ACC112 (cell line): ENCODE data around the gene EFHC2.

Experiments used
- H2AFZ ChIP-seq: fragments of 200-600 bp; sonication (generic); one replicate; pipeline ENCODE4 v1.6.0; 2017; ENCODE audit warnings: antibody characterized with exemption, low read length; ENCODE audit not compliant: unreplicated experiment
- H3K27ac ChIP-seq: fragments of 200-600 bp; sonication (generic); 2 replicates; pipeline ENCODE4 v1.5.1; 2014; ENCODE audit warnings: low read depth, mild to moderate bottlenecking, antibody characterized with exemption, low read length, moderate library complexity
- H3K27me3 ChIP-seq: fragments of 200-600 bp; sonication (generic); 2 replicates; pipeline ENCODE4 v1.6.1; 2014; ENCODE audit warnings: mild to moderate bottlenecking, antibody characterized with exemption, low read length, moderate library complexity, mixed read lengths; ENCODE audit not compliant: insufficient read depth
- H3K36me3 ChIP-seq: fragments of 200-600 bp; sonication (generic); 2 replicates; pipeline ENCODE4 v1.6.1; 2016; ENCODE audit warnings: mild to moderate bottlenecking, antibody characterized with exemption, low read length, moderate library complexity, mixed read lengths; ENCODE audit not compliant: insufficient read depth
- H3K4me1 ChIP-seq: fragments of 200-600 bp; sonication (generic); one replicate; pipeline ENCODE4 v1.6.1; 2016; ENCODE audit warnings: low read length, mixed read lengths; ENCODE audit not compliant: insufficient read depth, unreplicated experiment, control insufficient read depth
- H3K4me3 ChIP-seq: fragments of 200-600 bp; sonication (generic); 2 replicates; pipeline ENCODE4 v1.5.1; 2014; ENCODE audit warnings: mild to moderate bottlenecking, low read depth, low read length
- H3K79me2 ChIP-seq: fragments of 200-600 bp; sonication (generic); one replicate; pipeline ENCODE4 v1.6.0; 2016; ENCODE audit warnings: low read length; ENCODE audit not compliant: control insufficient read depth, unreplicated experiment, insufficient read depth

EFHC2 gene, protein sequence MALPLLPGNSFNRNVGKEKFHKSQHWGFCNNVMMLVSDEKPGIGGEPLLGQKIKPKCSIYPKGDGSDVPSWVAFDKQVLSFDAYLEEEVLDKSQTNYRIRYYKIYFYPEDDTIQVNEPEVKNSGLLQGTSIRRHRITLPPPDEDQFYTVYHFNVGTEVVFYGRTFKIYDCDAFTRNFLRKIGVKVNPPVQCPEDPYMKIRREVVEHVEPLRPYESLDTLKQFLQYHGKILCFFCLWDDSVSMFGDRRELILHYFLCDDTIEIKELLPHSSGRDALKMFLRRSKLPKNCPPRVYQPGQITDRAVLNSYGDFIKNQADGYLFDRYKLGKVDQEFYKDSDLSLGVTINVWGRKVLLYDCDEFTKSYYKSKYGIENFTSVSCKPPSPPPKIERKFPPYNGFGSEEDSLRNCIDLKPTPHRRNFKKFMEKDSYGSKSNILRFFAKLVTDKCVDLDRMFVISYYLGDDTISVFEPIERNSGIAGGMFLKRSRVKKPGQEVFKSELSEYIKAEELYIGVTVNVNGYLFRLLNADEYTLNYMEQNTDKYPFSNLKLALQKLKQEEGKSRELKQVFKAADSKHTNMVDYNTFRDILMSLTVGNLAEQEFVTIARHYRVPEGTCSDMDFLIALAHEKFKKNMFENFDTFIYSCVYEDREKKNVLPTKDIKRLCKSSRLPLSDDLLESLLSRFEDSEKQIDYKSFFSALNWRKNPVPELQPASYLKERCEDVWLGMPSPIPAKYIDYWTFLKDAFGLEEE

DNA sequence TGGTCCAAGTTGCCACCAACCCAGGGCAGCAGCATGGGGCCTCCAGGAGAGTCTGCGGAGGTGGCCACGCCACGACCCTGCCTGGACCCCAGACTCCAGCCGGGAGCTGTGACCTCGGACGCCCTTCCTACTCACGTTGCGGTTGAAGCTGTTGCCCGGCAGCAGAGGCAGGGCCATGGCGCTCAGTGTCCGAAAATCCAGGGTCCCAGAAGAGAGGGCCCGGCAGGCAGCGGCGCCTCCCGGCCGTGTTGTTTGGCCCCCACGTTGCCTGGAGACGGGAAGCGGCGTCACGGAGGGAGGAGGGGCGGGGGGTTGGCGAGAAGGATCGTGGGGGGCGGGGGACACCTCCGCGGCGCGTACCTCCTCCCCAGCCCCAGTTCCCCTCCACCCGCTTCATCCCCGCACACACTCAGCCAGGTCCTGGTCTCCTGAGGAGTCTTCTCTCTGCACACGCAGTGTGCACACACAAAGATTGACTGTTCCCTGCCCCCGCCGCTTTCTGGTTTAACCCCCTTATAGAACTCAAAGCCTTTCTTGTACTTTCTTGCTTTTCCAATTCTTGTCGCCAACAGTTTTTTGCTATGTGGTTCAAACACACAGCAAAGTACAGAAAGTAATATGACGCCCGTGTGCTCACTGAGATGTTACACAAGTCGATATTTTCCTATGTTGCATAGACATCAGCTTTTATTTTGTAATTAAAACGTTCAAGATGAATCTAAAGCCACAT lies at the start of gene EFHC2:
EFHC2 (minus strand) TSS at position 261 of the 730 bp plus-strand sequence; CDS start at position 177, 84 bp downstream.
- H3K27me3 ChIP-seq = no peaks in the 10 kb centered on the region
- H3K36me3 ChIP-seq = no peaks in the 10 kb centered on the region
- peak within 1 kb of the TSS; percentile 79 for H3K4me3 ChIP-seq
- no peaks in the 10 kb centered on the region for H3K79me2 ChIP-seq
- peak within 1 kb of the TSS; percentile 34; the same call in 1 of the 2 replicates for H3K27ac ChIP-seq
- H3K4me1 ChIP-seq = no peaks in the 10 kb centered on the region
- peak within 1 kb of the TSS; percentile 68 for H2AFZ ChIP-seq

DNA sequence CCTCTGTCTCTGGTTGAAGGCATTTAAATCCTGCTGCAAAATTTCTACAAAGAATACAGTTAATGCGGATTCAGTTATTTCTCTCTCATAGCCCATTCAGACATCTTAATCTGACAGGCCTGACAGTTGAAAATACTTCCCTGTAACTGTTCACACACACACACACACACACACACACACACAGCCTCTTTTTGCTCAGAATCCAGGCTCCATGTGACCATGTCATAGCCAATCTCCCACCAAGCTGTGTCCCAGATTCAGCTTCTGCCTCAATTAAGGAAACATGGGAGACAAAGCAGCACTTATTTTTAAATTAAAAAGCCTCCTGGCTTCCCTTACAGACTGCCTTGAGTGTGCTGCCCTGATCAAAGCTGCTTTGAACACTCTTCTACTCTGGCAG lies 49.3 kb upstream of the EFHC2 start:
- no peaks in the 10 kb centered on the region for H3K79me2 ChIP-seq
- H3K27me3 ChIP-seq = no peaks in the 10 kb centered on the region
- H3K4me1 ChIP-seq = no peaks in the 10 kb centered on the region
- no peak overlapping the region for H3K4me3 ChIP-seq
- H2AFZ ChIP-seq = no peak overlapping the region
- H3K27ac ChIP-seq = no peak overlapping the region
- H3K36me3 ChIP-seq = no peaks in the 10 kb centered on the region

DNA sequence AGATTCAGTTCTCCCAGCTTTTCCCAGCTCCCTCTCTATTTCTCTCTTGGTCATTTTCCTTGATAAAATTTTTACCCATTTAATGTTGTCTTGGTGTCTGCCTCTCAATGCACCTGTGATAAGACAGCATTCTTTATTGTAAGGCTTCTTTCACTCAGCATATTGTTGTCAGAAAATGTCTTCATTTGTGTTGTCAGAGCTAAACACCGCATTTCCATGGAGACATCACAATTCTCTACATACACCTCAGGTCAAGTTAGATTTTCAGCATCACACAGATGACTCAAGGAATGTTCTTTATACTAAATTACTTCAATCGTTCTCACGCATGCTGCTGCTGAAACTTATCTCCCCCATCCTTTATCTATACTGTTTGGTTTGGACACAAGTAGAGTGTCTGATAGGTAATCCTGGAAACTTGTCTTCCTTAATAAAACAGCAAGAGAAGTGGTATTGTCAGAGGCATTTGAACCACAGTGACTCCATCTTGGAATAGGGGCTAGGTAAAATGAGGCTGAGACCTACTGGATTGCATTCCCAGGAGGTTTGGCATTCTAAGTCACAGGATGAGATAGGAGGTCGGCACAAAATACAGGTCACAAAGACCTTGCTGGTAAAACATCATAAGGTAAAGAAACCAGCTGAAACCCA lies 41.3 kb upstream of the EFHC2 start:
- H3K4me3 ChIP-seq = no peak overlapping the region
- H3K36me3 ChIP-seq = no peaks in the 10 kb centered on the region
- no peaks in the 10 kb centered on the region for H3K27me3 ChIP-seq
- no peaks in the 10 kb centered on the region for H3K4me1 ChIP-seq
- no peaks in the 10 kb centered on the region for H3K79me2 ChIP-seq
- H2AFZ ChIP-seq = no peak overlapping the region
- H3K27ac ChIP-seq = no peak overlapping the region

DNA sequence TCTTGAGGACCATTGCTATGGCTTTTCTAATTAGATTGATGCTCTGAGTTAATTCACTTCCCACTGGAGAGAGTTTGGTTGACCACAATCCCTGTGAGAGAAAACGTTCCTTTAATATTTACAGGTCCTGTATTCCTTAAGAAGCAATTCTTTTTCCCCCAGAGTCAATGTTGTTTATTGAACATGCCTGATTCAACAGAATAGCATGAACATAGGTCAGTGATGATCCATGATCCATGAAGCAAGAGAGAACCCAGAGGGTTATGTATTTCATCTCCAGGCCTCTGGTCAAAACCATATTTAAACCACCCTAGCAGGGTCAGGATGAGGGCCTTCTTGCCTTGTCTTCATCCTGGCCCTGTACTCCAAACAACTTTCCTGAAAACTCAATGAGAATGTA lies 39.4 kb upstream of the EFHC2 start:
- Histone ChIP-seq H3K27me3 (no peaks in the 10 kb centered on the region), H2AFZ (no peak overlapping the region)

DNA sequence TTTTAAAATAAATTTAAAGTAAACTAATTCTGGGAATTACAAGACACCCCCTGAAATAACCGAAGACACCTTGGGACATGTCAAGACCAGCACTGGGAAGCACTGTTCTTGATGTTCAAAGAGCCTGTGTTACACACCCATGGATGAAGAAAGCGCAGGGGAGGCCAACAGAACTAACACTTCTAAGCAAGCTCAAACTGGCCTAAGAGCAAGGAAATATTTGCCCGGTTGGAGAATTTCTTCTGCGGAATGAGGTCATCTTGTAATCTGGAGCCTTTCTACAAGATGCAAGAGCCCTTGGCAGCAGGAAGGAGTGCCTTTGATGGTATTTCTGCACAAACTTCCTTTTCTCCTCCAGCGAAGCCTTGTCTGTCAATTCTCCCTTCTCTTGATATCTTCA lies 9.3 kb upstream of the EFHC2 start:
- Histone ChIP-seq H3K4me1 (no peaks in the 10 kb centered on the region), H3K27me3 (no peaks in the 10 kb centered on the region), H2AFZ (no peak overlapping the region), H3K79me2 (no peaks in the 10 kb centered on the region), H3K27ac (no peak overlapping the region), H3K36me3 (no peaks in the 10 kb centered on the region), H3K4me3 (no peak overlapping the region)

More for the DNA sequence above, 39.4 kb upstream of the EFHC2 start:
- no peak overlapping the region for H3K4me3 ChIP-seq
- H3K4me1 ChIP-seq = no peaks in the 10 kb centered on the region
- no peaks in the 10 kb centered on the region for H3K36me3 ChIP-seq
- no peak overlapping the region for H3K27ac ChIP-seq
- H3K79me2 ChIP-seq = no peaks in the 10 kb centered on the region

DNA sequence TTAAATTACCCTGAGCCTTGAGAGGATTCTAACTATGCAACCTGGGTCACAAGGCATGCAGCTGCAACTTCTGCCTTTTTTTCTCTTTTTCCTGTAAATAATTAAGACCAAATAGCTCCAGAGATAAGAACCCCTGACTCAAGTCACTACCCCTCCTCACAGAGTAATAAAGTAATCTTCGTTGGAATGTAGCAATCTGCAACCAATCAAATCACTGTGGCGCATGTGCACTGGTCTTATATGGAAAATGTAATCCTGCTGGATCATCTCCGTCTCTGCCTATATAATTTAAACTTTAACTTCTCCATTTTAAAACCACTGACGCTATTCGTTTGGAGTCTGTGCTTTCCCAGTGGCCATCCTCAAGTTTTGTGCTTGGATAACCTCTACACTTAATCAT lies 6.1 kb upstream of the EFHC2 start:
- Histone ChIP-seq H2AFZ (no peak overlapping the region), H3K27me3 (no peaks in the 10 kb centered on the region), H3K27ac (no peak overlapping the region), H3K79me2 (no peaks in the 10 kb centered on the region), H3K4me1 (no peaks in the 10 kb centered on the region), H3K36me3 (no peaks in the 10 kb centered on the region), H3K4me3 (no peak overlapping the region)

DNA sequence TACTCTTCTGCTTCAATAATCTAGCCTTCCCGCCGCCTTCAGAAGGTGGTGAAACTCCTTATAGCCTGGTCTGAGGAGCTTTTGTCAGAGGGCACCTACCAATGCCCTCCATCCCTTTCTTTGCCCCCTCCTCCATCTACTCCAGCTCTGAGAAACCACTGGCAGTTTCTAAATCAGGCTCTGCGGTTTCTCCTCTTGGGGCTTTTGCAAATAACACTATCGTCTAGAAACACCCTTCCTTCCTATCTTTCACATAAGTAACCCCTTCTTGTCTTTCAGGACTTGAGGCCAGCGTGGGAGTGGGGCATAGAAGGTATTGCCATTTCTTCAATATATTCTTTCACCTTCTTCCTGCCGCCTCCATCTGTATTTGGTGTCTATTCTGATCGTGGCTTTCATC lies 1.2 kb upstream of the EFHC2 start:
- no peaks in the 10 kb centered on the region for H3K4me1 ChIP-seq
- H3K36me3 ChIP-seq = no peaks in the 10 kb centered on the region
- no peak overlapping the region for H2AFZ ChIP-seq
- H3K79me2 ChIP-seq = no peaks in the 10 kb centered on the region
- H3K27ac ChIP-seq = no peak overlapping the region
- H3K27me3 ChIP-seq = no peaks in the 10 kb centered on the region
- H3K4me3 ChIP-seq = 0 out of 2 replicates have a peak overlapping the region, but pooled peaks have one; percentile 79

DNA sequence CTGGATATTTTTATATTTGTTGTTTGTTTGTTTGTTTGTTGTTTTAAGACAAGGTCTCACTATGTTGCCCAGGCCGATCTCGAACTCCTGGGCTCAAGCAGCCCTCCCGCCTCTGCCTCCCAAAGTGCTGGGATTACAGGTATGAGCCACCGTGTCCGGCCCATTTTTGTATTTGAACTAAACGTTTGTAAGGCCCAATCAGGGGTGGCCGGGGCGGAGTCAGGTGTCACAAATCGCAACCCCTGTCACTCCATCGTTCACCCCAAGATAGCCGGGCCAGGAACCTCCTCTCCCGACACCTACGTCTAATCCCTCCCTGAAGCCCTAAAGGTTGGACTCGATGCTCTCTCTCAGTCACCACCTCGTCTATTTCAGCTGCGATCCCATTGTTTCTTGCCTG lies 722 bp upstream of the EFHC2 start:
- Histone ChIP-seq H3K4me3 (peak overlapping the region; percentile 79), H3K79me2 (no peaks in the 10 kb centered on the region), H3K27ac (no peak overlapping the region)

DNA sequence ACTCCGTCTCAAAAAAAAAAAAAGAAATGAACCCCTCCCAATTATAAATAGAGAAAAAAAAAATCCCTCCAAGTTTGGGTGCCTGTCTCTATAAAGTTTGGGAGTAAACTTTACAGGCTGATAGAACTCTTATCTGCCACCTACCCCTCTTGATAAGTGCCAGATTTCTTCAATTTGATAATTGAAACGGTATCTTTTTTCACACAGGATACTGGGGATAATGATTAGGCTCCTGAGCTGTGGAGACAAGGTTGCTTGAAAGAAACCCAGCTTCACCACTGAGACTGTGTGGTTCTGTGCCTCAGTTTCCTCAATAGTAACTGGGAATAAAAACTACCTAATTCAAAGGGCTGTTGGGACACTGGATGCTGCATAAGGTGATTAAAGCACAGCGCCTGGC lies 606 bp downstream of the EFHC2 start:
- no peaks in the 10 kb centered on the region for H3K36me3 ChIP-seq
- no peaks in the 10 kb centered on the region for H3K79me2 ChIP-seq
- H3K27me3 ChIP-seq = no peaks in the 10 kb centered on the region
- peak overlapping the region; percentile 65 for H2AFZ ChIP-seq
- H3K27ac ChIP-seq = peak overlapping the region; percentile 34; the same call in 1 of the 2 replicates
- H3K4me3 ChIP-seq = peak overlapping the region; percentile 79
- no peaks in the 10 kb centered on the region for H3K4me1 ChIP-seq

More for the DNA sequence above, 722 bp upstream of the EFHC2 start:
- H3K4me1 ChIP-seq = no peaks in the 10 kb centered on the region
- no peaks in the 10 kb centered on the region for H3K27me3 ChIP-seq
- H3K36me3 ChIP-seq = no peaks in the 10 kb centered on the region
- H2AFZ ChIP-seq = no peak overlapping the region

DNA sequence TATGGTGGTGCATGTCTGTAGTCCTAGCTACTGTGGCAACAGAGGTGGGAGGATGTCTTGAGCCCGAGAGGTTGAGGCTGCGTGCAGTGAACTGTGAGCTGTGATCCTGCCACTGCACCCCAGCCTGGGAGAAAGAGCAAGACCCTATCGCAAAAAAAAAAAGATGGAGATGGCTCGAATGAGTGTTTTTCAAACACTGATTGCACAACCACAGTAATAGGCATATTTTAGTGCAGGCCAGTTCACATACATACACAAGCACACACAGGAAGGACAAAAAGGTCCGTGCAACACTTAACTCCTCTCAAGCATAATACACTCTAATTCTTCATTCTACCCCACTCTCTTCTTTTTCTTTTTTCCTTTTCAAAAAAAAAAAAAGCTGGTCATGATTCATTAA lies 5.1 kb downstream of the EFHC2 start:
- H3K4me3 ChIP-seq = no peak overlapping the region
- no peaks in the 10 kb centered on the region for H3K27me3 ChIP-seq
- no peaks in the 10 kb centered on the region for H3K36me3 ChIP-seq
- no peaks in the 10 kb centered on the region for H3K4me1 ChIP-seq
- H3K27ac ChIP-seq = no peak overlapping the region
- H3K79me2 ChIP-seq = no peaks in the 10 kb centered on the region
- no peak overlapping the region for H2AFZ ChIP-seq
